OCI-LY3 (cell line): ENCODE data around the gene C1QTNF1.

ENCODE experiments used
- CTCF ChIP-seq: fragments of 200-600, 300-600 bp; sonication (generic); IDR thresholded peaks from 2 replicates; pipeline ENCODE4 v1.5.1; 2014; ENCODE audit warnings: antibody characterized with exemption, low read length, low read depth
- EZH2phosphoT487 ChIP-seq: fragments of 200-600 bp; shearing (Covaris generic); IDR thresholded peaks from 2 replicates; pipeline ENCODE4 v1.6.1; 2018; ENCODE audit warnings: antibody characterized with exemption, mixed run types, low read depth

GRCh38 chr17:78985395-78985794 is 38.6 kb upstream of the C1QTNF1 start:
- TF ChIP-seq CTCF = no peak
- no peak for TF ChIP-seq EZH2phosphoT487
